ENCODE measurements around the gene AQP7.
"Not testable (repeated sequence)": the region's sequence is repeated elsewhere in the genome, so short reads cannot be mapped to it uniquely, and the experiment has no call there.

- not testable (repeated sequence) for TF ChIP-seq POLR2A (IDR thresholded peaks at IDR 0.05)
- TF ChIP-seq, protein P1, sequence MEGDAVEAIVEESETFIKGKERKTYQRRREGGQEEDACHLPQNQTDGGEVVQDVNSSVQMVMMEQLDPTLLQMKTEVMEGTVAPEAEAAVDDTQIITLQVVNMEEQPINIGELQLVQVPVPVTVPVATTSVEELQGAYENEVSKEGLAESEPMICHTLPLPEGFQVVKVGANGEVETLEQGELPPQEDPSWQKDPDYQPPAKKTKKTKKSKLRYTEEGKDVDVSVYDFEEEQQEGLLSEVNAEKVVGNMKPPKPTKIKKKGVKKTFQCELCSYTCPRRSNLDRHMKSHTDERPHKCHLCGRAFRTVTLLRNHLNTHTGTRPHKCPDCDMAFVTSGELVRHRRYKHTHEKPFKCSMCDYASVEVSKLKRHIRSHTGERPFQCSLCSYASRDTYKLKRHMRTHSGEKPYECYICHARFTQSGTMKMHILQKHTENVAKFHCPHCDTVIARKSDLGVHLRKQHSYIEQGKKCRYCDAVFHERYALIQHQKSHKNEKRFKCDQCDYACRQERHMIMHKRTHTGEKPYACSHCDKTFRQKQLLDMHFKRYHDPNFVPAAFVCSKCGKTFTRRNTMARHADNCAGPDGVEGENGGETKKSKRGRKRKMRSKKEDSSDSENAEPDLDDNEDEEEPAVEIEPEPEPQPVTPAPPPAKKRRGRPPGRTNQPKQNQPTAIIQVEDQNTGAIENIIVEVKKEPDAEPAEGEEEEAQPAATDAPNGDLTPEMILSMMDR (IDR thresholded peaks at IDR 0.05), result not testable (repeated sequence)
Measured at GRCh38 chr9:33402371-33402770, at the start of gene AQP7.

Measured in esophagus squamous epithelium (tissue), 4 donors.